OCI-M1 (cell line): ENCODE data around the gene PIK3R3.
A peak's percentile ranks its signal among the peaks of the same experiment; 100 is the strongest.
"Not testable (repeated sequence)": the region's sequence is repeated elsewhere in the genome, so short reads cannot be mapped to it uniquely, and the experiment has no call there.

Source experiments
- DNase-seq: peaks from one replicate; lab custom pipeline; 2025; lab: John Stamatoyannopoulos, UW

Gene PIK3R3

DNA sequence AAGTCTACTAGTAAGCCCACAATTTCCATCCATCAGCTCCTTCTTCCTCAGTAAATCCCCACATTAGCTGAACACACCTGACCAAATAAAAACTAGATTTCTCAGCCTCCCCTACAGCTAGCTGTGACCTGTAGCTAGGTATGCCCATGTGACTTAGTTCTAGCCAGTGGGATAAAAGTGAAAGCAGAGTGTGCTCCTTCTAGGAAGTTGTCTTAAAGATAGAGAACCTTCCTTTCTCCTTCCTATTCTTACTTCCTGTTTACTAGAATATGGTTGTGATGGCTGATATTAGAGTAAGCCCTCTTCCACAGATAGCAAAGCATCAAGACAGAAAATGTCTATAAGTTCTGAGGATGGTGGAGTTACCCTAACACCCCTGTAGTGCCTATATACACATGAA is 67.0 kb downstream of the PIK3R3 start:
- DNase-seq, result peak; percentile 89

DNA sequence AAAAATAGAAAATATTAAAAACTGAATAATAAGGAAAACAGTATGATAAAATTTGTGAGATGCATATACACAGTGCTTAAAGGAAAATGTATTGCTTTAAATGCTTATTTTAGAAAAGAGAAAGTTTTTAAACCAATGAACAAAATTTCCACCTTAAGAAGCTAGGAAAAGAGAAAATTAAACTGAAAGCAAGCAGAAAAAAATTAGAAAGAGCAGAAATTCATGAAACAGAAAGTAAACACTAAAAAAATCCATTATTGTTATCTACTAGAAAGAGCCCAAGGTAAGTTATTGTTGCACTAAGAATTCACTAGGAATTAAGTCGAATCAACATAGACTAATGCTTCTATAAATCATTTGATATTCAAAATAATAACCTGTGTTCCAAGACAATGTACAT is 67.7 kb downstream of the PIK3R3 start:
- peak; percentile 55 for DNase-seq

DNA sequence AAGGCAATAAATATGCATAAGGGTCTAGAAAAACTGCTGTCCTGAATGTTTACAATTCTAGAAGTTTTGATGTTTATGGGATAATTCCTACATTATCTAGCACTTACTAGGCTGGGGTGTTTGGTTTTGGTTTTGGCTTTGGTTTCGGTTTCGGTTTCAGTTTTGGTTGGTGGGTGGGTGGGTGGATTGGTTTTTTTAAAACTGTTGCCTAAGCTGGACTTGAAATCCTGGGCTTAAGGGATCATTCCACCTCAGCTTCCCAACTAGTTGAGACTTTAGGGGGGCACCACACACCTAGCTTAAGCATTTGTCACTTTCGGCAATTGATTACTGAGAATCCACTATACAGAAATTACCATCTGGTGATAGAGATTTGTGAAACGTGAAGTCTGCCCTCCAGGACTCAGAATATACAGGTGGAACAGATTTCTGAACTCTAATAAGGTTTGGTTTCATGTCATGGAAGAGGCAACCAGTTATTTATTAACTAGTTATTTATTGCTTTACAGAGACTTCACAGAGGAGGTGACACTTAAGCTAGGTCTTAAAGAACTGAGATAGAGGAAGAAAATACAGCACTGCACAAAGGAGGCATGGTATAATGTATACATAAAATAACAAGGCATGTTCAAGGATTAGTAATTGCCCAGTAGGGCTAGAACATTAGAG is 69.6 kb downstream of the PIK3R3 start:
- peak; percentile 90 for DNase-seq

DNA sequence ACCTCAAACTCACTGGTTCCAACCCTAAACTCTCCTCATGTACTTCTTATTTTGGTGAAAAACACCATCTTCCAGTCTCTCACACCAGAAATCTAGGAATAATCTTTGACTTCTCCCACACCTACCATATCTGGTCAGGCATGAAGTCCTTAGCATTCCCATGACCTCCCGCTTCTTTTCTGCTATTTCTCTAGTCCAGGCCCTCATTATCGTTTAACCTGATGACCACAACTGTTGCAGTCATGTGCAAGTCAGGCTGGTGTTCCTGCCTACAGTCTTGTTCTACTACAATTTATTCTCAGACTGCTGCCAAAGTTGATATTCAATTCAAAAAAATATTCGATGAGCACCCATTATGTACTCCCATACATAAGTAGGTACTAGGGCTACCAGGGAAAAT is 71.3 kb downstream of the PIK3R3 start:
- DNase-seq, result no peak

DNA sequence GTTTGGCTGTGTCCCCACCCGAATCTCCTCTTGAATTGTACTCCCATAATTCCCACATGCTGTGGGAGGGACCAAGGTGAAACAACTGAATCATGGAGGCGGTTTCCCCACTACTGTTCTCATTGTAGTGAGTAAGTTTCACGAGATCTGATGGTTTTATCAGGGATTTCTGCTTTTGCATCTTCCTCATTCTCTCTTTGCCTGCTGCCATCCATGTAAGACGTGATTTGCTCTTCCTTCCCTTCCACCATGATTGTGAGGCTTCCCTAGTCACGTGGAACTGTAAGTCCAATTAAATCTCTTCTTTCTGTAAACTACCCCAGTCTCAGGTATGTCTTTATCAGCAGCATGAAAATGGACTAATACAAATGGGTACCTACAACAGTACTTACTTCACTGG is 73.5 kb downstream of the PIK3R3 start:
- DNase-seq, result no peak

DNA sequence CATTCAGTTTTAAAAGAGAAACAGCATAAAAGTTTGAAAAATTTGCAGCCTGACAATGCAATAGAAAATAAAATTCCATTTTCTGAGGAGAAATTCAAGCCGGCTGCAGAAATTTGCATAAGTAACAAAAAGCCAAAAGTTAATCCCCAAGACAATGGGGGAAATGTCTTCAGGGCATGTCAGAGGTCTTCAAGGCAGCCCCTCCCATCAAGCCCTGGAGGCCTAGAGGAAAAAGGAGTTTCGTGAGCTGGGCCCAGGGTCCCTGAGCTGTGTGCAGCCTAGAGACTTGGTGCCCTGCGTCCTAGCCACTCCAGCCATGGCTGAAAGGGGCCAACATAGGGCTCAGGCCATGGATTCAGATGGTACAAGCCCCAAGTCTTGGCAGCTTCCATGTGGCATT is 74.6 kb downstream of the PIK3R3 start:
- no peak for DNase-seq

DNA sequence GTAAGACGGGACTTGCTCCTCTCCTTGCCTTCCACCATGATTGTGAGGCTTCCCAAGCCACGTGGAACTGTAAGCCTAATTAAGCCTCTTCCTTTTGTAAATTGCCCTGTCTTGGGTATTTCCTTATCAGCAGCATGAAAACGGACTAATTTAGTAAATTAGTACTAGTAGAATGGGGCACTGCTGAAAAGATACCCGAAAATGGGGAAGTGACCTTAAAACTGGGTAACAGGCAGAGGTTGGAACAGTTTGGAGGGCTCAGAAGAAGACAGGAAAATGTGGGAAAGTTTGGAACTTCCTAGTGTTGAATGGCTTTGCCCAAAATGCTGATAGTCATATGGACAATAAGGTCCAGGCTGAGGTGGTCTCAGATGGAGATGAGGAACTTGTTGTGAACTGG is 75.2 kb downstream of the PIK3R3 start:
- not testable (repeated sequence) for DNase-seq

DNA sequence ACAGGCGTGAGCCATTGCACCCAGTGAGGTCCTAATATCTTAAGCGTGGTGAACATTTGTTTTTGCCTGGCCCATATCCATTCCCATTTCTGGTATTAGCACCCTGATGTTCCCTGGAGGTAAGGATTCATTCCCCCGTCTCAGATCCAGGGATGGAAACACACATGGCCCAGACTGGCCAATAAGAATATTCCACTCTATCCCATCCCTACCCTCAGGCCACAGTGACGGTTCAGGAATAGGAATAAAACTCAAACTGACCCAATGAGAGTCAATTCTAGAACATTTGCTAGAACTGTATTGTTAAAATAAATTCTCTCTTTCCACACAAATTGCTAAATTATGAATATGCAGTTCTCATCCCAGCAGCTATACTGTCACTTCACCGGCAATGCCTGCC is 76.1 kb downstream of the PIK3R3 start:
- DNase-seq, result no peak

DNA sequence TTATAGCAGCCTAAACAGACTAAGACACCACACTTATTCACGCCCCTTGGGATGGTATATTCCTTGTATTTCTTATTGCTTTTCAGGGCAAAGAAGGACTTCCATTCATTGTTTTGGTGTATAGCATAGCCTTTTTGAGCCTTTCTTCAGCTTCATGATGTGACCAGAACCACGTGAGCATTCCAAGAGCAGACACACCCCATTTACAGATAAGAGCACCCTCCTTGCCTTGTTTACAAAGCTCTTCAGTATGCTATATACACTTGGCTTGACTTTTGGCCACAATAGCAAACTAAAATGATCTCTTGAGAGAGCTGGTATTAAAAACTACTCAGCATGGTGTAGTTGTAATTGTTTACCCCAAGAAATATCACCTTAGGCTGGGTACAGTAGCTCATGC is 78.7 kb downstream of the PIK3R3 start:
- DNase-seq, result peak; percentile 29

DNA sequence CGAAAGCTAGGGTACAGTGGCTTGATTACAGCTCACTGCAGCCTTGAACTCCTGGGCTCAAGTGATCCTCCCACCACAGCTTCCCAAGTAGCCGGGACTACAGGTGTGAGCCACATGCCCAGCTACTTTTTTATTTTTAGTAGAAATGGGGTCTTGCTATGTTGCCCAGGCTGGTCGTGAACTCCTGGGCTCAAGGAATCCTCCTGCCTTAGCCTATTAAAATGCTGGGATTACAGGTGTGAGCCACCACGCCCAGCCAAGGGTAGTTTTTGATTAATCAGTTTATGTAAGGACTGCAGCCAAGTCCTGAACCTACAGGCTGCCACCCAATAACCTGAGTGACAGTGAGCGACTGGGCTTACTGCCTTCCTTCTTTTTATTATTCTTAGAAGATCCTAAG is 88.3 kb downstream of the PIK3R3 start:
- no peak for DNase-seq

DNA sequence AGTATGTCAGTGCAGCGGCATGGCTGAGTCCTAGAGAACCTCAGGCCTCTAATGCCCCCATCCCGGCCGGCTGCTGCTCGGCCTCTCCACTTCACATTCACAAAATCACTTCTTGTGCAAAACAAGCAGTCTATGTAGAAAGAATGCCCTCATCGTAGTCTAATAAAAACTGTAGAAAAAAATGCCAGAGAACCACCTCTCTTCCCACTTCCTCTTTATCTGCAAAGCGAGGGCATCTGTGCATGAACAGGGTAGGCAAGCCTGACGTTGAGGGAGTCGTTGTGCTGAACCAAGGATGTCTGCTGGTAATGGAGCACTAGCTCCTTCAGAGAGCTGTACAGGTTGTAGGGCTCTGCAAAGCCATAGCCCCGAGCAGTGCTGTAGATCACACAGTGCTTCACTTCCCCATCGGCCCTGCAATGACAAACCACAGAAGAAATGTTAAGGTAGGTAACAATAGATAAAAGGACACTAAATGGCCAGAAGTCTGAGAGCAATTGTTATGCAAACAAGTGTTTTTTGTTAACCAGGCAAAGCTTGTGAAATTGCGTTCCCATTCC is 88.9 kb downstream of the PIK3R3 start:
- peak; percentile 66 for DNase-seq

DNA sequence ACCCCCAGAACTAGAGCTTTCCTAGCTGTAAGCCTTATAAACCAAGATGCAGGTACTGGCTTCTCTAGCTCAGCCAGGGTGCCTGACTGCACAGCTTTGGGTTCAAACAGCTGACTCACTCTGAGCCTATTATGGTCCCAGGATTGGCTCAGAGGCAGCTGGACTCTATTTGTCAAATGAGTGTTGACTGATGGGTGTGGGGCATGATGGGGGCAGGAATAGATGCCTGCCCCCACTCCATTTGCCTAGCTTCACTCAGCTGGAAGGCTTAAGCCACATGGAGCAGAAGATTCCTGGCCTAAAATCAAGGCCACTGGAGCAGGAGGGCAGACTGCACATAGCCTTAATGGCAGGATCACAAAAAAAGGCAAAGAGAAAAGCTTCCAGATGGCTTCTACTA is 90.5 kb downstream of the PIK3R3 start:
- no peak for DNase-seq

DNA sequence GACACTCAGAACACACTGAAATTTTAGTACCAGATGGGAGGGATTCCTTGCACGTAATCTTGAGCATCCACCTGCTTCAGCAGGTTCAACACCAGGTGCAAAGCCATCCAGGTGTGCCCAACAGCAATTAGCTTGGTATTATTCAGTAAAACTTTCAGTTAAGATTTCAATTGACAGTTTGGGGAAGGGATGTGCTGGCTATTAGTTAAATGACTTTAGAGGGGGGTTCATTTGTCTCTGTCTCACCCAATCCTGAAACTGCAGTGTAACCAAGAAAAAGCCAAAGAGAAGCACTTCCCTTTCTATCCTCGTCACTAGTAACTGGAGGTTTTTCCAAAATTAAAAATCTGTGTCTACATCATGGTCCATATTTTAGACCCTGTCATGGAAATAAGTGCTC is 90.9 kb downstream of the PIK3R3 start:
- DNase-seq, result no peak

DNA sequence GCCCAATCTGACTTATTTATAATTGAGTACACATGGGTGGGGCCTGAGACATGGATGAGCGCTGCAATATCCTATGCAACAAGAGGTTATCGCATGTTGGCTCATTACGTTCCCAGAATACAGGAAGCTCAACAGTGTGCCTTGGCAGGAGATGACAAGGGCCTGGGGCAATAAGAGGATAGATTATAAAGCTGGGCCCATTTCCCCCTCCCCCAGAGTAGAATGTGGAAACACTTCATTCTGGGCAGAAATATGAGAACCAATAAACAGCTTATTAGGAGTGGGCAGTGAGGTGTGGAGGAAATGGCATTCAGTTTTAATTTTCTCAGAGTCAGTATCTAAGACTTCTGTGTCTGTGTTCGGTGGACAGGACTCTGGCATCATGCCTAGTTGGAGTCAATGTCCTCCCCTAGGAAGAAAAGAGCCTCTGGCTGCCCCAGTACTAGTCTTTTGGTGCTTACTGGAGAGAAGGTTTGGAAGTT is 92.8 kb downstream of the PIK3R3 start:
- peak; percentile 48 for DNase-seq

DNA sequence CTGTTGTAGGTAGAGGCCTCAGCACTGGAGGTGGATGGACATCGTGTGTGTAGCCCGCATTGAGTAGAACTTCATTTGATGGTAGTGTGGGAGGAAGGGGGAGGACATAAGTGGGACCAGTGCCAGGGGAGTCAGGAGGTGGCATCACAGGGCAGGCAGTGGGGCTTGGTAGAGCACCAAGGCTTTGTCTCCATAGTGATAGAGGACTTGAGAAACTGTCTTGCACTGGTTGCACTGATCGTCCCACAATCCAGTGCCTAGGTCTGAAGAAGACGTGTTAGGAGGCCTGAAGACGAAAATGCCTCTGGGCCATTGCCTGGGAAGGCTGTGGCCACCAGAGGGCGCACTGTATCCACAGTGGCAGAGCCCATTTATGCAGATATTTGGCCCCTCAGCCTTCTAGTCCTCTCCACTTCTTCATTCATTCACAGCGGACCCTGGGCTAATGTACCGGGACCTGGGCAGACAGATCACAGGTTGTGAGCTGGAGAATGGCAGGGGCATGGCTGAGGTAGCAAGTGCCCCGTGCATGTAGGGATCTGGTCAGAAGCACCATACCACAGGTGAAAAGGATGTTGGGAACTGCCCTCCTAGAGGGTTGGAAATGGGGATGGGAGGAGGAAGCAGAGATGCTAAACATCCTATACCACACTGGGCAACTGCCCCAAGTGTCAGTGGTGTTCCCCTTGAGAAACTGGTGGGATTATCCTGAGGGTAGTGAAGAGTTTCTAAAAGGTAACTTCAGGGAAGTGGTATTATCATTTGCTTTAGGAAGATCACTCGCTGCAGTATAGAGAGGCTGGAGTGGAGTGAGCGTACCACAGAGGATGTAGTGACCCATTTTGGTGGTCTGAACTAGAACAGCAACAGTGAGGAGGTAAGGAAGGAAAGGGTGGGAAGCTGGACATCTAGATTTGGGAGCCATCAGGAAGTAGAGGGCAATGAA is 95.3 kb downstream of the PIK3R3 start:
- DNase-seq, result peak; percentile 93

DNA sequence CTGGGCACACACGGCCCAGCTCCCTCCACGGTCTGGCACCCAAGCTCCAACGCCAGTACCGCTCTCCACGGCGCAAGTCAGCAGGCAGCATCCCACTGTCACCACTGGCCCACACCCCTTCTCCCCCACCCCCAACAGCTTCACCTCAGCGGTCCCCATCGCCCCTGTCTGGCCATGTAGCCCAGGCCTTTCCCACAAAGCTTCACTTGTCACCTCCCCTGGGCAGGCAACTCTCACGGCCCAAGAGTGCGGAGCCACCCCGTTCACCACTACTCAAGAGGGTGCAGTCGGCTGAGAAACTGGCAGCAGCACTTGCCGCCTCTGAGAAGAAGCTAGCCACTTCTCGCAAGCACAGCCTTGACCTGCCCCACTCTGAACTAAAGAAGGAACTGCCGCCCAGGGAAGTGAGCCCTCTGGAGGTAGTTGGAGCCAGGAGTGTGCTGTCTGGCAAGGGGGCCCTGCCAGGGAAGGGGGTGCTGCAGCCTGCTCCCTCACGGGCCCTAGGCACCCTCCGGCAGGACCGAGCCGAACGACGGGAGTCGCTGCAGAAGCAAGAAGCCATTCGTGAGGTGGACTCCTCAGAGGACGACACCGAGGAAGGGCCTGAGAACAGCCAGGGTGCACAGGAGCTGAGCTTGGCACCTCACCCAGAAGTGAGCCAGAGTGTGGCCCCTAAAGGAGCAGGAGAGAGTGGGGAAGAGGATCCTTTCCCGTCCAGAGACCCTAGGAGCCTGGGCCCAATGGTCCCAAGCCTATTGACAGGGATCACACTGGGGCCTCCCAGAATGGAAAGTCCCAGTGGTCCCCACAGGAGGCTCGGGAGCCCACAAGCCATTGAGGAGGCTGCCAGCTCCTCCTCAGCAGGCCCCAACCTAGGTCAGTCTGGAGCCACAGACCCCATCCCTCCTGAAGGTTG is 97.6 kb downstream of the PIK3R3 start:
- no peak for DNase-seq

DNA sequence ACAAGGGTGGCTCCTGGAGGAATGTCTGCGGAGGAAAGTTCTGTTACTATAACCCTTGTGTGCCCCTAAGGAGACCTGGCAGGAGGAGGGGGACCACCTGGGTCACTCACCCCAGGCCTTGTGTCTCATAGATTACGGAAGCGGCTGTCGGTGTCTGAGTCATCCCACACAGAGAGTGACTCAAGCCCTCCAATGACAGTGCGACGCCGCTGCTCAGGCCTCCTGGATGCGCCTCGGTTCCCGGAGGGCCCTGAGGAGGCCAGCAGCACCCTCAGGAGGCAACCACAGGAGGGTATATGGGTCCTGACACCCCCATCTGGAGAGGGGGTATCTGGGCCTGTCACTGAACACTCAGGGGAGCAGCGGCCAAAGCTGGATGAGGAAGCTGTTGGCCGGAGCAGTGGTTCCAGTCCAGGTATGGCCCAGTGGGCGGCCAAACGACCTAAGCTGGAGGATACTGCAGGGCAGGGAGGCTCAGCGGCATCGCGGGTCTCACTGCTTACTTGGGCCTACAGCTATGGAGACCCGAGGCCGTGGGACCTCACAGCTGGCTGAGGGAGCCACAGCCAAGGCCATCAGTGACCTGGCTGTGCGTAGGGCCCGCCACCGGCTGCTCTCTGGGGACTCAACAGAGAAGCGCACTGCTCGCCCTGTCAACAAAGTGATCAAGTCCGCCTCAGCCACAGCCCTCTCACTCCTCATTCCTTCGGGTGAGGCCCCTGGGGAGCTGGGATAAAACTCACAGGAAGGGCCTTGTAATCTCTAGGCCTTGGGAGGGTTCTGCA is 101.4 kb downstream of the PIK3R3 start:
- no peak for DNase-seq

DNA sequence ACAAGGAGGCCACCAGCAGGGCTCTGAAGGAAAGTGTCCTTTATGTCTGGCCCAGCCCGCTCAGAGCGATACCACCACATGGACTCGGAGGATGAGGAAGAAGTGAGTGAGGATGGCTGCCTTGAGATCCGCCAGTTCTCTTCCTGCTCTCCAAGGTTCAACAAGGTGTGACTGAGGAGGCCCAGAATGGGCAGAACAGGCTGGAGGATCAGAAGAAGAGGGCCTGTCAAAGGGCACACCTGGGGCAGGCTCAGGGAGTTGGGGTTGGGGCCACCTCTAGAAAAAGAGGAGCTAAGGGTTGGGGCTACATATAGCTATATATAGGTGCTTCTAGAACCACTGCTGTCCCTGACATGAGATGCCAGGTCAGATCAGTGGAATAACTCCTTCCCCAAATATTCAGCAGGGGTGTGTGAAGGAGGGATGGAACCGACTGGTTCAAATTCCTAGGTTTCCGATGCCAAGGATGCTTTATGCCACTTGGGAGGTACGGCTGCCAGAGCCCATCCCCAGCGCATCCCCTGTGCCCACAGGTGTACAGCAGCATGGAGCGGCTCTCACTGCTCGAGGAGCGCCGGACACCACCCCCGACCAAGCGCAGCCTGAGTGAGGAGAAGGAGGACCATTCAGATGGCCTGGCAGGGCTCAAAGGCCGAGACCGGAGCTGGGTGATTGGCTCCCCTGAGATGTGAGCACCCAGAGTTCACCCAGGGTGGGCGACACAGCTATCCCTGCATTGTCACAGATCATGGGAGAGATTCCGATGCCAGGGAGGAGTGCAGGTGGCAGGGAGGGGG is 102.2 kb downstream of the PIK3R3 start:
- no peak for DNase-seq

DNA sequence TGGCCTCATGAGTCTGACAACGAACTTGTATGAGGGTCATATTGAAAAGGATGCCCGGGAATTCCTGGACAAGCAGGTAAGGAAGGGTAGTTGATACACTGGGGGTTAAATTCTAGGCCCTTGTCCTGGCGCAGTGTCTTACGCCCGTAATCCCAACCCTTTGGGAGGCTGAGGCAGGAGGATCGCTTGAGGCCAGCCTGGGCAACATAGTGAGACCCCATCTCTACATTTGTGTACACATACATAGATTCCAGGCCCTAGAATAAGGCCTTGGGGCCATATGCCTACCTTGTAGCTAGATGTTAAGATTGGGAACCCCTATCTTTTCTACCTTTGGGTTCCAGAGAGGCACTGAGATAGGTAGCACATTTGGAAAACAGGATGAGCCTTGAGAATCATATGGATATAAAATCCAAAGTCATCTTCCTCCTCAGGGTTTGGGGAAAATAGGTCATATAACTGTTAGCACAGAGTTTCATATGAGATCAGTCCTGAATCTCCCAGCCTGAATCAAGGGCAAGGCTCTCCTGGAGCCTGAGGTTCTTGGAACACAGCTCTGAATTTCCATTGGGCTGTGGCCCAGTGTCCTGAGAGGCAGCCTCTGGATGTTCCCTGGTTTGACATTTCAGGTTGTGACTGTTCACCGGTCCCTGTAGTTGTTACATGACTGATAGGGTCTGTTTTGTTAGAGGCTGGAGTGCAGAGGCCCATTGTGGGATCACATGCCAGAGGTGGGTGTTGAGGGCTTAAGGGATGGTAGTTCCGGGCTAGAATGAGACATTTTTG is 104.4 kb downstream of the PIK3R3 start:
- DNase-seq, result no peak
